HG03045 (cell line): Measurements from ENCODE around the gene HSF2.
A peak's percentile ranks its signal among the peaks of the same experiment; 100 is the strongest.

Experiments used
- ATAC-seq: cut with Tn5 transposase; IDR thresholded peaks from one replicate; pipeline ENCODE4 v1.9.1; 2021; ENCODE audit warnings: mild to moderate bottlenecking, moderate library complexity; ENCODE audit not compliant: unreplicated experiment

The HSF2 gene

GRCh38 chr6:122399055-122399347 lies 451 bp upstream of the HSF2 start:
- ATAC-seq = no peak

- peak; percentile 18 for ATAC-seq
Observed at GRCh38 chr6:122400121-122400450, 634 bp downstream of the HSF2 start.

GRCh38 chr6:122400462-122401089 lies 1.1 kb downstream of the HSF2 start:
- no peak for ATAC-seq

GRCh38 chr6:122401104-122401503 lies 1.7 kb downstream of the HSF2 start:
- ATAC-seq = no peak

- no peak for ATAC-seq
Observed at GRCh38 chr6:122404444-122404843, 5.0 kb downstream of the HSF2 start.

GRCh38 chr6:122405417-122405816 lies 6.0 kb downstream of the HSF2 start:
- no peak for ATAC-seq

- ATAC-seq = no peak
Observed at GRCh38 chr6:122406187-122406586, 6.7 kb downstream of the HSF2 start.

GRCh38 chr6:122407712-122408111 lies 8.3 kb downstream of the HSF2 start:
- ATAC-seq = no peak

DNA sequence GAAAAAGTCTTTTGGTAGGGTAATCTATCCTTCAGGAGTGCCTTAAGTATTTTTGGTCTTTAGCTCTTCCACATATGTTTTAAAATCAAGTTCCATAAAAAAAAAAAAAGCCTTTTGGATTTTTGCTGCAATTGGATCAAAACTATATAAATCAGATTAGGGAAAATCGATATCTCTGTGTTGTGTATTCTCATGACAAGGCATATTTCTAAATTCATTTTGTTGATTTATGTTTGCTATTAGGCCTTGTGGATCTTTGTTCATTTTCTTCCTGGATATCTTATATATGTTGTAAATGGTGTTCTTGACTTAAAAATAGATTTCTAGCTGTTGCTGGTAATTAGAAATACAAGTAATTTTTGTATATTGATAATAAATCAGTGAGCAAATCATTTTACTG lies 8.8 kb downstream of the HSF2 start:
- ATAC-seq = no peak

DNA sequence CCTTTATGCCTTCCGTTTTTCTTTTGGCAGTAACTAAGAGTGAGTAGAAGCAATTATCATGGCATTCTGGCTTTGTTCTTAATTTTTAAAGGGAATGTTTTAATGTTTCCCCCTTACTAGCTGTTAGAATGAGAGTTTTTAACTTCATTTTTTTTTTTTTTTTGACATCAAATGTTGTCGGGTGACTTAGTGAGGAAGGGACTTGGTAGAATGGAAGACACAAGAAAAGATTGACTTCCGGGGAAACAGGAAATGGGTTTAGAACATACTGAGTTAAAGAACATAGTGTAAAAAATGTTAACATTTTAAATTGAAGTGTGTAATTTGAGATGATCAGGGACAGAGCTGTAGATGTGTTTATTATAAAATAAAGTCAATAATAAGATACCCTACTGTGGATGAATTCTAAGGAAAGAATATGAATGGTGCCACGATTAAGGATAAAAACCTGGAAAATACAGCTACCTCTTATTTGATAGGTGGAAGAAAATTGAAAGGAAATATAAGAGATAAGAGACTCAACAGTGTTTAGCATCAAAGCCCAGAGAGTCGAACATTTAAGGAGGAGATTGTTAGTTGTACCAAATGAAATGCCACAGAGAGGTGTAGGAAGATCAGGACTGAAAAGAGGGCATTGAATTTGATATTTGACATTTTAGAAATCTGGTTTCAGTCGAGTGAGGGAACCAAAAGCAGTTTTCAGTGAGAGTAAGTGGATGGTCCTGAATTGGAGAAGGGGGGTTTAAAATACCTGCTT lies 9.4 kb downstream of the HSF2 start:
- ATAC-seq = no peak

DNA sequence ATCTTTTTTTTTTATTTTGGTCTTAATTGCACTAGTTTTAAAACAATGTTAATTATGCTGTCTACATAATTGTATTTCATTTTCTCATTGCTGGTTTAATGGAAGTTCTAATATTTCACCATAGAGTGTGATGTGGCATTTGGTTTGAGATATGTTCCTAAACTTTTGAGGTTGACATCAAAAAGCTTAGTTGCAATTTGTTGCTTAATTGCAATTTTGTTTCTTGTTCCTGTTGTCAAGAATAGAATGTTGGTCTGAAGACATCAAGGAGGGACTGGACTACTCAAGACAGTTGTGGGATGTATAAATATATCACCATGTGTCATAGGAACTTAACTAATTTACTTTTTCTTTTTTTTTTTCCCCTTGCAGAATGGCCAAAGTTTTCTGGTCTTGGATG lies 12.5 kb downstream of the HSF2 start:
- no peak for ATAC-seq

- ATAC-seq = no peak
Observed at GRCh38 chr6:122416825-122417224, 17.4 kb downstream of the HSF2 start.

GRCh38 chr6:122422003-122422402 lies 22.6 kb downstream of the HSF2 start:
- no peak for ATAC-seq

GRCh38 chr6:122422614-122423267 lies 23.3 kb downstream of the HSF2 start:
- ATAC-seq = peak; percentile 92

DNA sequence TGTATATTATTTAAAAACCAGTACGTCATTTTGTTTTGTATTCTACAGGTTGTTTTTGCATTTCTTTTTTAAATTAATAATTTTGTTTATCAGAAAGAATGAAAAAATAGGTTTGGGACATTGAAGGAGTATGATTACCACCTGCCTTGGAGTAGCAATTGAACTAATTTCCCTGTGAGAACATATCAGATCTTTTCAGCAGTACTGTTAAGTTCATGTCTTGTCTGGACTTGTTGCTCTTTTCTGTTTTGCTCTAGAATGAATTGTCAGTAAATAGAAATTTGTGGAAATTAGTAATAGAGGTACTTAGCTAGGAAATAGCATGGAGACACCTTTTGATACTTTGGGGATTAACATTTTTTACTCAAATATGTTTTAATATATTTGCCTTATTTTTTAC lies 24.3 kb downstream of the HSF2 start:
- ATAC-seq = no peak

GRCh38 chr6:122426597-122426996 lies 27.1 kb downstream of the HSF2 start:
- ATAC-seq = no peak

DNA sequence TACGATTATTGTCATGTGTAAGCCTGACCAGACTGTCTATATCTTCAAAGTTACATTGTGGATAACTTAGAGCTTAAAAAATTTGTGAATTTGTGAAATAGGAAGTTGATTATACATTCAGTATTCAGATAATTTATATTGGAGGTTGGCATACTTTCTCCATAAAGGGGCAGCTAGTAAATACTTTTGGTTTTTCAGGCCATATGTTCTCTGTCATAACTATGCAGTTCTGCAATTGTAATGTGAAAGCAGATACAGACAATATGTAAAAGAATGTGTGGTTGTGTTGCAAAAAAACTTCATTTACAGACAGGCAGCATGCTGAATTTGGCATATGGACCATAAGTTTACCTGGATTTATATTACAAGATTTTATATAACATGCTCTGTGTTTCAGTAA lies 29.3 kb downstream of the HSF2 start:
- ATAC-seq = no peak

- no peak for ATAC-seq
Observed at GRCh38 chr6:122429323-122429722, 29.9 kb downstream of the HSF2 start.

DNA sequence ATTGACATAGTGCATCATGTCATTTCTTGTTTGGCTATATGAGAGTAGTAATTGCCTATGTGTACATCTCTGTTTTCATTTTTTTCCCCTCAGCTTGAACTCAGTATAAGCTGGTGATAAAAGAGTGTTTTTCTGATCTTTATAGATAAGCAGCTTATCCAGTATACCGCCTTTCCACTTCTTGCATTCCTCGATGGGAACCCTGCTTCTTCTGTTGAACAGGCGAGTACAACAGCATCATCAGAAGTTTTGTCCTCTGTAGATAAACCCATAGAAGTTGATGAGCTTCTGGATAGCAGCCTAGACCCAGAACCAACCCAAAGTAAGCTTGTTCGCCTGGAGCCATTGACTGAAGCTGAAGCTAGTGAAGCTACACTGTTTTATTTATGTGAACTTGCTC lies 32.3 kb downstream of the HSF2 start:
- ATAC-seq = no peak

GRCh38 chr6:122432816-122433215 lies 33.4 kb downstream of the HSF2 start:
- no peak for ATAC-seq

- no peak for ATAC-seq
Observed at GRCh38 chr6:122438975-122439374, 39.5 kb downstream of the HSF2 start.

DNA sequence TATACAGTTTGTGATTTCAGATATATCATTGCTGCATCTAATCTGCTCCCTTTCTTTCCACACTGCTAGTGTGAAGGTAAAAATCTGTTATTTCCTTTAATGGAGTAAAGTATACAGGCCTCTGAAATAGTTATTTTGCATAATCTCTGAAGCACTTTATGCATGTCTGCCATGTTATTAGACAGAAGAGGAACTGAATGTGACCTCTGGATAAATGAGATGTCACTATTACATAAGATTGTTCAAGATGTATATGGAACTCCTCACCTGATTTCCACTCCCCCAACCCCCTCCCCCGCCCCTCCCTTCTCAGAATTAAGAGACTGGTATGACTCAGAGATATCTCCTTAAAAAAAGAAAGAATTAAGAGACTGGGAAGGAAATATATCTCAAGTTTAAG lies 45.8 kb downstream of the HSF2 start:
- no peak for ATAC-seq

DNA sequence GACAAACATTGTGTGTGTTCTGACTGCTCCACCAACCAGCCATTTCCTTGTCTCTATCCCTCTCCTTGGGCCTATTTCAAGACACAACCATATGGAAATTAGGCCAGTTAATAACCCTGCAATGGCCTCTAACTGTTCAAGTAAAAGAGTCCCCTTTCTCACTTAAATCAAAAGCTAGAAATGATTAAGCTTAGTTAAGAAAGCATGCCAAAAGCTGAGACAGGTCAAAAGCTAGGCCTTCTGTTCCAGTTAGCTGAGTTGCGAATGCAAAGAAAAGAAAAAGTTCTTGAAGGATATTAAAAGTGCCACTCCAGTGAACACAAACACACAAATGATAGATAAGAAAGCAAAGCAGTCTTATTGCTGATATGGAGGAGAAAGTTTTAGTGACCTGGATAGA lies 49.6 kb downstream of the HSF2 start:
- ATAC-seq = no peak
